ENCODE data around the gene SET.

Gene SET

DNA sequence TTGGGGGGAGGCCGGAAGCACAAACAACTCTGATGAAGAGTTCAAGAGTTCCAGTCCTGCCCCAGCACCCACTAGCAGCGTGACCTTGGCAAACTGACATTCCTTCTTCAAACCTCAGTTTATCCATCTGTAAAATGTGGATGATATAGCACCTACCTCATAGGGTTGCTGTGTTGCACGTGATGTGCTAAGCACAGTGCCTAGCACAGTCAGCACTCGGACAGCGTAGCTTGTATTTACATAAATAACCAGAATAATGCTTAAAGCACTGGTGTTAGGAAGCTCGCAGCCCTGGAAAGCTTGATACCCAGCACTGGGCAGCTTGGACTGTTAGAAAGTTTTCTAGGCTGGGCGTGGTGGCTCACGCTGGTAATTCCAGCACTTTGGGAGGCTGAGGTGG is 18.4 kb downstream of the SET start:
- no peak for DNase-seq

- no peak for DNase-seq
Measured at GRCh38 chr9:128712451-128713410, 23.7 kb downstream of the SET start.

GRCh38 chr9:128713411-128713780 is 24.4 kb downstream of the SET start:
- DNase-seq: no peak

DNA sequence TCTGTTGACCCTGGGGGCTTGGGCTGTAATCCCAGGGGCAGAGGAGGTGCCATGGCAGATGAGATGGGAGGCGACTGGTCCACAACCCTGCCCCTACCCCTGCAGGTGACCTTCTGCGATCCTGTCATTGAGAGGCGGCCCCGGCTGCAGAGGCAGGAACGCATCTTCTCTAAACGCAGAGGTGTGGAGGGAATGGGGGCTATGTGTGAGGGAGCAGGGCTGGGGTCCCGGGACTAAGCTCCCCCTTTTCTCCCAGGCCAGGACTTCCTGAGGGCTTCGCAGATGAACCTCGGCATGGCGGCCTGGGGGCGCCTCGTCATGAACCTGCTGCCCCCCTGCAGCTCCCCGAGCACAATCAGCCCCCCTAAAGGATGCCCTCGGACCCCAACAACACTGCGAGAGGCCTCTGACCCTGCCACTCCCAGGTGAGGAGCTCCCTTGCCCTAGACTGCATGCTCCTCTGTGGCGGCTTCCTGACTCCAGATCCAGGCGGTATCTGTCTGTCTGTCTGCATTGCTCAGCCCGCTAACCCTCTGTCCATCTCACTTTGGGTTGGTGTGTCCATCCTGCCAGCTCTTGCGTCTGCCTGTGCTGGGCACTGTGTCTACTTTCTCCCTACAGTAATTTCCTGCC is 25.0 kb downstream of the SET start:
- no peak for DNase-seq

- DNase-seq: no peak
Measured at GRCh38 chr9:128714586-128715435, 25.8 kb downstream of the SET start.

DNA sequence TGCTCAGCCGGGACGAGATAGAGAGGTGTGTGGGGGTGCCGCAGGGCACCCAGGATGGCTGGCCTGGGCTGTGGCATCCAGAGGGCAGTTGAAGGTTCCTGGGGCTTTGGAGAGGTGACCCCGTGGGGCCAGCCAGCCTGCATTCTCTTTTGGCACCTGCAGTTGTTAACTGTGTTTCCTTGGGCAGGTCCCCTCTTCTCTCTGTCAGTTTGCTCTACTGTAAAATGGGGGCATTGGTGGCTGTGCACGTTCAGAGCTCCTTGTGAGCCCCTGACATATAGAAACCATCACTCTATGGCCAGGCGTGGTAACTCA is 26.4 kb downstream of the SET start:
- DNase-seq: no peak

- no peak for DNase-seq
Measured at GRCh38 chr9:128716581-128717254, 27.7 kb downstream of the SET start.

GRCh38 chr9:128718047-128718446 is 29.0 kb downstream of the SET start:
- DNase-seq: no peak

DNA sequence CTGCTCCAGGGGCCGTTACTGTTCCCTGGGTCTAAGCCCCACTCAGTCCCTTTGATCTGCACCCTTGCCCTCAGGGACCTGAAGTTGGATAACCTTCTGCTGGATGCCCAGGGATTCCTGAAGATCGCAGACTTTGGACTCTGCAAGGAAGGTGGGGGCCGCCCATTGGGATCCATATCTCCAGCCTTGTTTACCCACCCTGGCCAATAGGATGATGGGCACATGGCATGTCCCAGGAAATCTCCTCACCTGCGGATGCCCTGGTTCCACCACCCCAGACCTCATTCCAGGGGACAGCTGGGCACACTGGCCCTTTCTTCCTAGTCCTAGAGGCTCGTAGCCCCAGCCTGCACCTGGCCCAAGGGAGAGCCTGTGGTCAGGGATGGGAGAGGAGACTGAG is 29.5 kb downstream of the SET start:
- DNase-seq: no peak

DNA sequence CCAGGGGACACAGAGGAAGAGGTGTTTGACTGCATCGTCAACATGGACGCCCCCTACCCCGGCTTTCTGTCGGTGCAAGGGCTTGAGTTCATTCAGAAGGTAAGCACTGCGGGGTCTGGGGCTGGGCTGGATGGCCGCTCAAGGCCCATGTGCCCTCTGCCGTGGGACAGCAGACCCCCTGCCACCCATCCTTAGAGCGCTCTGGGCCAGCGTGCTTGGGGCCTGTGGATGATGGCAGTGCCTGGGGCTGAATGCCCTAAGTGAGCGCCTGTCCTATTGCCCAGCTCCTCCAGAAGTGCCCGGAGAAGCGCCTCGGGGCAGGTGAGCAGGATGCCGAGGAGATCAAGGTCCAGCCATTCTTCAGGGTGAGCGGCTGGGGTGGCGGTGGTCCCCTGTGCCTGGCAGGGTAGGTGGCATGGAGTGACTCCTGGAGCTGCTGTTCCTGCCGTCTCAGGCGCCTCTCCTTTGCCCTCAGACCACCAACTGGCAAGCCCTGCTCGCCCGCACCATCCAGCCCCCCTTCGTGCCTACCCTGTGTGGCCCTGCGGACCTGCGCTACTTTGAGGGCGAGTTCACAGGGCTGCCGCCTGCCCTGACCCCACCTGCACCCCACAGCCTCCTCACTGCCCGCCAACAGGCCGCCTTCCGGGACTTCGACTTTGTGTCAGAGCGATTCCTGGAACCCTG is 31.0 kb downstream of the SET start:
- no peak for DNase-seq

DNA sequence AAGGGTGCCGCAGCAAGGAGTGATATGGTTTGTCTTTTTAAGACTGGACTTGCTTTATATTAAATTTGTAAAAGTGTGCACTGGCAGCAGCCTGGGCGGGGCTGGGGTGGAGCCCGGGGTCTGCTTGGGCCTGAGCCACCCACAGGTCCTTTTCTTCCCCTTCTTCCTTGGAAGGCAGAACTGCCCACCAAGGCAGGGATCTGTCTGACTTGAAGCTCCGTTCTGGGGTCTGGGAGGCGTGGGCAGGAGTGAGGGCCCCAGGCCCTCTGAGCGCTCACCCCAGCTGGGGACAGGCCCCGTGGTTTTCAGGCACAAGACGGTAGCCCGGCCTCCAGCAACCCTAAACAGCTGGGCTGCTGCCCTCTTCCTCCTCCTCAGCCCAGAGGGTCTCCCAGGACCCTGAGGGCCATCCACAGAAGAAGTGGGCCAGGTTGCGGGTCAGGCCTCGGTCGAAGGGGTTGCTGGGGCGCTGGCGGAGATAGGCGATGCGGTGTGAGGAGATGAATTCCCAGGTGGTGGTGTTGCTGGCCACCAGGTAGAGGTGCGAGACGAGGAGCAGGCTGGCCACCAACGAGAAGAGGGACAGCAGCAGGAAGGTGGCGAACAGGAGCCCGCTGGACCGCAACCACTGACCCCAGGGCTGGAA is 31.9 kb downstream of the SET start:
- DNase-seq: no peak

DNA sequence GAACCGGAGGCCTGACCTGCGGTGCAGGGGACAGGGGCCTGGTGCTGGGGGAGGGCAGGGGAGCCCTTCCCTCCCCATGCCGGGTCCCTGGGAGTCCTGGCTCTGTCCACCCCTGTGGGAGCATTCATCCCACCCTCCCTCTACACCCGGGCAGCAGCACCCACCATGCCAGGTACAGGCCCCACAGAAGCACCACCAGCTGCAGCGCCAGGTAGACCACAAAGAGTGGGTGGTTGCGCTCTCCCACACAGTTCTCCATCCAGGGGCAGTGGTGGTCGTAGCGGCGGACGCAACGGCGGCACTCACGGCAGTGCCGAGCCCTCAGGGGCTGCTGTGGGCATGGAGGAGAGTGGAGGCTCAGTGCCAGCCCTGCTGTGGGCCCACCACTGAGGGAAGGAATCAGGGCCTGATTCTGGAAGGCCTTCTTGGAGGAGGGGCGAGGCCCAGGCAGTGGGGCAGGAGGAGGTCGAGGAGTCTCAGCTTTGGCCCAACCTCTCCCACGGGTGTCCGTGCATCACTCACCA is 32.5 kb downstream of the SET start:
- no peak for DNase-seq

GRCh38 chr9:128722380-128723351 is 33.6 kb downstream of the SET start:
- DNase-seq: no peak

DNA sequence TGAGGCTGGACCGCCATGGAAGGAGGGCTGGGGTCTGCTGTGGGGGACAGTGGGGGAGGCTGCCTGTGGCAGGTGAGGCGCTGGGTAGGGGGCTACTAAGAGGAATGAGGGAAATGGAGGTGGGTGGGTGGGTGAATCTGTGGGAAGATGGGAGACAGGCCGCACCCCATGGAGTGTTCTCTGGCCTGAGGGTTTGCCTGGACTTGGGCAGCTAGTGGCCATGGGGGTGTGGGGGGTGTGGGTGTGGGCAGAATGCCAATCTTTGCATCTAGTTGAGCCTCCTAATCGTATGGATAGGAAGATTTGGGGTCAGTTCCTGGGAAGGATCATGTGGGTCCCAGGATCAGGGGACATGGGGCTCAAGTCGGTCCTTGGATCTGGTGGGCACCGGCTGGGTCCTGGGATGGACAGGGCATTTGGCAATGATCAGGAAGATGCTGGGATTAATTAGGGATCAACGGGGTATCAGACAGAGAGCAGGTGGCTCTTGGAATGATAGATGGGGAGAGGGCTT is 34.4 kb downstream of the SET start:
- no peak for DNase-seq

DNA sequence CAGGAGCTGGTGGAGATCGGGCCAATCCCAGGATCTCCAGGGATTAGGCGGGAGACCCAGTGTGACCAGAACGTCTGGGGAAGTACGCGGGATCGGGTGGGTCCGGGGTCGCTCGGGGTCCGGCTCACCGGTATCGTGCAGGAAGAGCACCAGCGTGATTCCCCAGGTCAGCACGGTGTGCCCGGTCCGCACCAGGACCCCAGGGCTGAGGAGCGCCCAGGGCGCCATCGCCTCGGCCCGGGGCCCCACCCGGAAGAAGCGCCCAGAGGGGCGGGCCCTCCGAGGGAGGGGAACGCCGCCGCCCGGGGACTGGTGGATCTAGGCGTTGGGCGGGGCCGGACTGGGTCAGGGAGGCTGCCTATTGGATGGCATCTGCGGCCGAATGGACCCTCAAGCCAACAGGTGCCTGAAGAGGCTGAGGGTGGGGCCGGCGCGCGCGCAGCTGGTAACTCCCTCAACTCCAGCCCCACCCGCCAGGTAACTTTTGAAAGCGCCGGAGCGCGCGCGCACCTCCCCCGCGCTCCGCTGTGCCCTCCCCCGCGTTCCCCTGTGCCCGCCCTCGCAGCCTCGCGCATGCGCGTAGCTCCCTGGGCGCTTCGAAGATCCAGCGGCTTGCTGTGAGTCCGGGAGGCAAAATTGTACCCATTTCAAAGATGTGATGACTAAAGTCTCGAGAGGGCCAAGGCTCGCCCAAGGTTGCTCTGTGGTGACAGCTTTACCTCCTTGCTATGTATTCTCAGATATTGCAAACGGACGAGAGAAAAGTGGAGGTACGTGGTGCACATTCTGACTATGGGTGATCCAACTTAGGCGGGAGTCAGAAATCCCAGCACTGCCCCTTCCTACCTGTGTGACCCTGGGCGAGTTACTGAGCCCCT is 35.1 kb downstream of the SET start, which contains the start of gene ZDHHC12:
Gene ZDHHC12, minus strand, starts transcription at position 262 of the 878 bp plus-strand sequence. Its CDS starts 34 bp downstream, at position 228.
- DNase-seq: peak; percentile 49 to 96 (median 86)

GRCh38 chr9:128724744-128725211 is 35.8 kb downstream of the SET start:
- peak in 44 of 56 donors; percentile 10 to 86 (median 58) for DNase-seq

GRCh38 chr9:128727640-128728248 is 38.7 kb downstream of the SET start:
- no peak for DNase-seq
